Spleen (tissue), 7 donors: ENCODE measurements around the gene KASH5.

Source experiments
- POLR2A ChIP-seq, 3 donors: fragments of 450-650 bp; IDR thresholded peaks; one replicate each; pipeline ENCODE4 v1.5.1; 2017; ENCODE audit warnings: antibody characterized with exemption in 3 of 3, mild to moderate bottlenecking in 1 of 3
- POLR2AphosphoS5 ChIP-seq, 3 donors: sonication (generic); formaldehyde crosslinking; IDR thresholded peaks; one replicate each; pipeline ENCODE4 v1.5.1; 2017; ENCODE audit warnings: antibody characterized with exemption in 3 of 3
- TF ChIP-seq, protein P1 (sequence below), 11 experiments: fragments of 200-600 bp in 7 of 11; fragments of 450-650 bp in 4 of 11; sonication (generic) in 4 of 11; IDR thresholded peaks in 8 of 11; conservative IDR thresholded peaks in 3 of 11; 1 replicate in 7 of 11; 2 replicates in 4 of 11; pipeline versions ENCODE4 v1.4.0 to v1.8.0; 2016 to 2021; ENCODE audit warnings: antibody characterized with exemption in 11 of 11, inconsistent platforms in 4 of 11, mild to moderate bottlenecking in 1 of 11
- donor health status: DM: no; HTN: no; CAD: no; lungs with moderate emphysema.
- donor health status: DM: no; HTN: no; CAD: no.
- donor health status: DM: no; HTN: no; CAD: no.

DNA sequence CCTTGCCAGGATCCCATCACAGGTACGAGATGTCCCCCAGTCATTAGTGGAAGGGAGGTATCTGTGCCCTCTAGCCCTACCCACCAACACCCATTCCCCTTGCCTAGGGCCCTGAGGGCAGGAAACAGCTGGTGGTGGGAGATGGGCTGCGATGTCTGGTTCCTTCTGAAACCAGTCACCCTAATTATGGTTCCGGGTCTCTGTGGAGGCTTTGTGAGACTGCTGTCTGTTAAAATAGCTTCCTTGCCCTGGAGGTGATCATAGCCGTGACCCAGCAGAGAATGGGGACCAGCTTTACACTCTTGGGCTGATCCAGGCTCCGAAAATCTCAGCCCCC is 70.5 kb downstream of the KASH5 start:
- TF ChIP-seq, protein P1, sequence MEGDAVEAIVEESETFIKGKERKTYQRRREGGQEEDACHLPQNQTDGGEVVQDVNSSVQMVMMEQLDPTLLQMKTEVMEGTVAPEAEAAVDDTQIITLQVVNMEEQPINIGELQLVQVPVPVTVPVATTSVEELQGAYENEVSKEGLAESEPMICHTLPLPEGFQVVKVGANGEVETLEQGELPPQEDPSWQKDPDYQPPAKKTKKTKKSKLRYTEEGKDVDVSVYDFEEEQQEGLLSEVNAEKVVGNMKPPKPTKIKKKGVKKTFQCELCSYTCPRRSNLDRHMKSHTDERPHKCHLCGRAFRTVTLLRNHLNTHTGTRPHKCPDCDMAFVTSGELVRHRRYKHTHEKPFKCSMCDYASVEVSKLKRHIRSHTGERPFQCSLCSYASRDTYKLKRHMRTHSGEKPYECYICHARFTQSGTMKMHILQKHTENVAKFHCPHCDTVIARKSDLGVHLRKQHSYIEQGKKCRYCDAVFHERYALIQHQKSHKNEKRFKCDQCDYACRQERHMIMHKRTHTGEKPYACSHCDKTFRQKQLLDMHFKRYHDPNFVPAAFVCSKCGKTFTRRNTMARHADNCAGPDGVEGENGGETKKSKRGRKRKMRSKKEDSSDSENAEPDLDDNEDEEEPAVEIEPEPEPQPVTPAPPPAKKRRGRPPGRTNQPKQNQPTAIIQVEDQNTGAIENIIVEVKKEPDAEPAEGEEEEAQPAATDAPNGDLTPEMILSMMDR (IDR thresholded peaks at IDR 0.05 in 8 of 11, conservative IDR thresholded peaks at IDR 0.05 in 3 of 11): no peak
- no peak for TF ChIP-seq POLR2A (IDR thresholded peaks at IDR 0.05)
- TF ChIP-seq POLR2AphosphoS5 (IDR thresholded peaks at IDR 0.05): no peak
